BE2C (cell line): ENCODE measurements around the gene TMEM63B.

Experiments
- DNase-seq: peaks from one replicate; pipeline ENCODE4 v3.0.0-alpha.2; 2020
- H3K27me3 ChIP-seq: fragments of 250-450 bp; sonication (Bioruptor Pico); 2 replicates; pipeline ENCODE4 v1.5.1; 2020; ENCODE audit warnings: mild to moderate bottlenecking
- H3K36me3 ChIP-seq: fragments of 250-450 bp; sonication (Bioruptor Pico); 2 replicates; pipeline ENCODE4 v1.5.1; 2020; ENCODE audit warnings: mild to moderate bottlenecking
- H3K4me1 ChIP-seq: fragments of 250-450 bp; sonication (Bioruptor Pico); 2 replicates; pipeline ENCODE4 v1.5.1; 2020
- H3K4me3 ChIP-seq: 2 replicates; pipeline ENCODE4 v1.5.1; 2011; ENCODE audit warnings: low read depth, low read length
- H3K9me3 ChIP-seq: fragments of 250-450 bp; sonication (Bioruptor Pico); 2 replicates; pipeline ENCODE4 v1.5.1; 2020
- CTCF ChIP-seq: IDR thresholded peaks from 2 replicates; pipeline ENCODE4 v1.5.1; 2012; ENCODE audit warnings: mild to moderate bottlenecking, low read depth, low read length

TMEM63B gene

GRCh38 chr6:44185953-44186634, 58.7 kb downstream of the TMEM63B start:
- TF ChIP-seq CTCF: no peak
- DNase-seq: no peak
- H3K4me3 ChIP-seq: no peak overlapping the region
- H3K27me3 ChIP-seq: no peaks in the 10 kb centered on the region
- H3K4me1 ChIP-seq: no peaks in the 10 kb centered on the region
- H3K36me3 ChIP-seq: no peaks in the 10 kb centered on the region
- no peaks in the 10 kb centered on the region for H3K9me3 ChIP-seq

DNA sequence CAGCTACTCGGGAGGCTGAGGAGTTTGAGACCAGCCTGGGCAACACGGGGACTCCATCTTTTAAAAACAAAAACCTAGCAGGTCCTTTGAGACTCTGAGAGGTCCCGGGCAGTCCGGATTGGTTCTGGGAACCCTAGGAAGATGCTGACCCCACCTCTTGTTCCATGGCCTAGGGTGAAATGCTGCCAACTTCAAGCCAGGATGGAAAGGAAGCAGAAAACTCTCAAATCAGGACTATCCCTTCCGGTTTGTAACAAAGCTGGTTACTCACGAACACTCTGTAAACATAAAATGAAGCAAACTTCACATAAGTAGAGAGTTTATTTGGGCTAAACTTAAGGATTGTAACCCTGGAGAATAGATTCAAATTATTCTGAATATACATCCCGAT, 59.3 kb downstream of the TMEM63B start:
- no peaks in the 10 kb centered on the region for H3K36me3 ChIP-seq
- no peak for DNase-seq
- H3K4me3 ChIP-seq: no peak overlapping the region
- H3K27me3 ChIP-seq: no peaks in the 10 kb centered on the region
- no peak for TF ChIP-seq CTCF
- no peaks in the 10 kb centered on the region for H3K9me3 ChIP-seq
- no peaks in the 10 kb centered on the region for H3K4me1 ChIP-seq

DNA sequence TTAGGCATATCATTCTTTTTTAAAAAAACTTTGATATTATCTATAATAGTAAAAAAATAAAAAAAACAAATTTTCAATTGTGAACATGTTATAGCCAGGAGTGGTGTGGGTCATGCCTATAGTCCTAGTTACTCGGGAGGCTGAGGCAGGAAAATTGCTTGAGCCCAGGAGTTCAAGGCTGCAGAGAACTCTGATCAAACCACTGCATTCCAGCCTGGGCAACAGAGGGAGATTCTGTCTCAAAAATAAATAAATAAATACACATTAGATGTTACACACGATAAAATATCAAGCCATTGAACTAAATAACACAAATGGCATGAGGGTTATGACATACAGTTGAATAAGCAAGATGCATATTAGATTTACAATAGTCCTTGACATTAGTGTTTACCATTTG, 61.5 kb downstream of the TMEM63B start:
- Histone ChIP-seq H3K27me3 (no peaks in the 10 kb centered on the region), H3K4me3 (no peak overlapping the region), H3K36me3 (no peaks in the 10 kb centered on the region), H3K4me1 (no peaks in the 10 kb centered on the region), H3K9me3 (no peaks in the 10 kb centered on the region)
- DNase-seq: no peak
- no peak for TF ChIP-seq CTCF

DNA sequence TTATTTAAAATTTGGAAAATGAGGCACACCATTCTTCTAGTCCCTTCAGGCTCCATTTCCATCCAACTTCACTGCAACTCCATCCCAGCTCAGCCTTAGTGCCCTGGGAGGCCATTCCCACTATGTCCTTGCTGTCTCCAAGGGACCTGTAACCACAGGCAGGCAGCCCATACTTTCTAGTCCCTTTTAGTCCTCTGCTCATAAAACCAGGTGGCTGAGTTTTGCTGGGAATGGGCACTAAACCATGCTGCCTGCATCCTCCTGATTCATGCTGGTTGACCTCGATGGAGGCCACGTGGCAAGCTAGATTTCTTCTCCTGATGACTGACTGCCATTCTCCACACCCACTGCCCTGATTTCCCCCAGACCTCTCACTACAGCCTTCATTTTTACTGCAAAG, 61.9 kb downstream of the TMEM63B start:
- H3K9me3 ChIP-seq: no peaks in the 10 kb centered on the region
- H3K4me1 ChIP-seq: no peaks in the 10 kb centered on the region
- H3K36me3 ChIP-seq: no peaks in the 10 kb centered on the region
- H3K27me3 ChIP-seq: no peaks in the 10 kb centered on the region
- H3K4me3 ChIP-seq: no peak overlapping the region
- no peak for TF ChIP-seq CTCF
- DNase-seq: no peak

- Histone ChIP-seq H3K4me1 (no peaks in the 10 kb centered on the region), H3K36me3 (no peaks in the 10 kb centered on the region), H3K4me3 (no peak overlapping the region), H3K27me3 (no peaks in the 10 kb centered on the region), H3K9me3 (no peaks in the 10 kb centered on the region)
- TF ChIP-seq CTCF: no peak
- no peak for DNase-seq
Measured at GRCh38 chr6:44190715-44191114, 63.4 kb downstream of the TMEM63B start.

- Histone ChIP-seq H3K9me3 (no peaks in the 10 kb centered on the region), H3K4me1 (no peaks in the 10 kb centered on the region), H3K27me3 (no peaks in the 10 kb centered on the region), H3K4me3 (no peak overlapping the region), H3K36me3 (no peaks in the 10 kb centered on the region)
- TF ChIP-seq CTCF: no peak
- DNase-seq: no peak
Measured at GRCh38 chr6:44192428-44193041, 65.2 kb downstream of the TMEM63B start.
